Muscle of leg (tissue), 11 donors: ENCODE measurements around the gene RBM6. TPM values are rescaled to one million over a fixed set of nuclear protein-coding genes. Genes with fewer than 3 reads are reported as not detected.
"Not testable (repeated sequence)": the region's sequence is repeated elsewhere in the genome, so short reads cannot be mapped to it uniquely, and the experiment has no call there.

ENCODE experiments used
- DNase-seq: peaks from one replicate; pipeline ENCODE4 v3.0.0; 2013
- H3K27ac ChIP-seq: one replicate; pipeline ENCODE4 v1.5.1; 2013; ENCODE audit warnings: mild to moderate bottlenecking, low read length, control low read depth
- H3K27me3 ChIP-seq: one replicate; pipeline ENCODE4 v1.6.1; 2013; ENCODE audit warnings: low read length; ENCODE audit not compliant: control insufficient read depth, insufficient read depth
- H3K36me3 ChIP-seq: one replicate; pipeline ENCODE4 v1.6.1; 2013; ENCODE audit warnings: low read length; ENCODE audit not compliant: control insufficient read depth, insufficient read depth
- H3K4me1 ChIP-seq: one replicate; pipeline ENCODE4 v1.6.1; 2013; ENCODE audit warnings: low read length; ENCODE audit not compliant: control insufficient read depth, insufficient read depth
- H3K4me3 ChIP-seq: one replicate; pipeline ENCODE4 v1.5.1; 2013; ENCODE audit warnings: low read length, control low read depth
- H3K9me3 ChIP-seq: replicated peaks from 2 replicates; pipeline ENCODE4 v1.6.1; 2013; ENCODE audit warnings: low read depth, low read length; ENCODE audit not compliant: control insufficient read depth
- WGBS: methylation state at CpG from one replicate; pipeline ENCODE4 v1.1.5; 2013; ENCODE audit warnings: missing lambda C conversion rate; ENCODE audit not compliant: insufficient coverage; 5-methylcytosine and 5-hydroxymethylcytosine counted together
- polyA plus RNA-seq, 8 donors: library from polyadenylated mRNA; unstranded; fragments of 120-200 nt; gene quantifications; one replicate each; pipeline versions ENCODE4 v1.2.1 to v1.2.3, GENCODE V29; 2013; ENCODE audit warnings: inconsistent platforms in 1 of 8, low replicate concordance in 1 of 8; ENCODE audit not compliant: insufficient read length in 8 of 8, insufficient read depth in 1 of 8
- total RNA-seq: library from RNA; stranded (reverse); fragments of 120-200 nt; gene quantifications from one replicate; pipeline ENCODE4 v1.2.4, GENCODE V29; 2013

Gene RBM6
- total and polyA plus RNA-seq, 9 donors = 58.9 to 87.9 (median 65.9) TPM

DNA sequence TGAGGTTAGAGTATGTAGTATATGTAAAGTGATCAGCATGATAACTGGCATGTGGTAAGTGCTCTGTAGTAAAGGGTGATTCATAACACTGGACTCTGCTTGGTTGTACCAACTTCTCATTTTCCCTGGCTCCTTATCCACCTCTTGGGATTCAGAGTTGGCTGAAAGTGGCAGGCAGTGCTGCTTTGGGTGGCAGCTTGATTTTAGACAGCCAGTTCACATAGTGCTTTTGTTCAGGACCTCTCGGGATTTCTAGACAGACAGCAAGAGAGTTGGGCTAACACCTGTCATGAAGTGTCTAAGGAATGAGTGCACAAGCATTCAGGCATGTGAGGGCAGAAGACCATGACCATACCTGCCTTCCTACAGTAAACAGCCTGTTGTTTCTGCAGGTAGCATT lies 69.0 kb downstream of the RBM6 start:
- Histone ChIP-seq H3K4me3 (no peak overlapping the region), H3K36me3 (peaks cover 13% of the 10 kb centered on the region), H3K9me3 (no peaks in the 10 kb centered on the region), H3K27me3 (no peaks in the 10 kb centered on the region), H3K4me1 (no peaks in the 10 kb centered on the region), H3K27ac (no peak overlapping the region)
- WGBS = no CpG with 5 or more reads among the region's 1 CpG
- no peak for DNase-seq

DNA sequence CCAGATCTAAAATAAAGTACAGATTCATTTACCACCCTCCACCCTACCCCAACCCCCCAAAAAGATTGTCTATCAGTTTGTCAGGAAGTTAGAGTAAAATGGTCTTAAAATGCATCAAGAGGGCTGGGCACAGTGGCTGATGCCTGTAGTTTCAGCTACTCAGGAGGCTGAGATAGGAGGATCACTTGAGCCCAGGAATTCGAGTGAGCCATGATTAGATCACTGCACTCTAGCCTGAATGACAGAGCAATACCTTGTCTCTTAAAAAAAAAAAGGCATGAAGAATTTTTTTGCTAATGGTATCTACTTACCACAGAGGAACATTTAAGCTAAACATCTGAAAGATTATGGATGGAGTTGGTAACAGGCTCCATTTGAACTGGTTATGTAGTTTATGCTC lies 71.0 kb downstream of the RBM6 start:
- H3K27ac ChIP-seq = no peak overlapping the region
- H3K36me3 ChIP-seq = peaks cover 13% of the 10 kb centered on the region
- no peaks in the 10 kb centered on the region for H3K4me1 ChIP-seq
- no peaks in the 10 kb centered on the region for H3K27me3 ChIP-seq
- H3K4me3 ChIP-seq = no peak overlapping the region
- H3K9me3 ChIP-seq = no peaks in the 10 kb centered on the region
- DNase-seq = no peak
- no CpG with 5 or more reads among the region's 1 CpG for WGBS

DNA sequence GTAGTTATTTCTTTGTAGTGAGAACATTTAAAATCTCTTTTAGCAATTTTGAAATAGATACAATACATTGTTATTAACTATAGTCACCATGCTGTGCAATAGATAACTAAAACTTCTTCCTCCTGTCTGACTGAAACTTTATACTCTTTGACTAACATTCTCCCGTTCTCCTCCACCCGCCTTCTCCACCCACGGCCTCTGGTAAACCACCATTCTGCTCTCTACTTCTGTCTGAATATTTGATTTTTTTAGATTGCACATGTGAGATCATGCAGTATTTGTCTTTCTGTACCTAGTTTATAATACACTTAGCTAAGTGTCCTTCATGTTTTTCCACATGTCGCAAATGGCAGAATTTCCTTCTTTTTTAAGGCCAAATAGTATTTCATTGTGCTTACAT lies 76.0 kb downstream of the RBM6 start:
- H3K4me1 ChIP-seq = no peaks in the 10 kb centered on the region
- H3K4me3 ChIP-seq = no peak overlapping the region
- H3K27me3 ChIP-seq = no peaks in the 10 kb centered on the region
- H3K36me3 ChIP-seq = peaks cover 12% of the 10 kb centered on the region
- no CpG with 5 or more reads among the region's 4 CpGs for WGBS
- no peak for DNase-seq
- no peak overlapping the region for H3K27ac ChIP-seq
- H3K9me3 ChIP-seq = no peaks in the 10 kb centered on the region

DNA sequence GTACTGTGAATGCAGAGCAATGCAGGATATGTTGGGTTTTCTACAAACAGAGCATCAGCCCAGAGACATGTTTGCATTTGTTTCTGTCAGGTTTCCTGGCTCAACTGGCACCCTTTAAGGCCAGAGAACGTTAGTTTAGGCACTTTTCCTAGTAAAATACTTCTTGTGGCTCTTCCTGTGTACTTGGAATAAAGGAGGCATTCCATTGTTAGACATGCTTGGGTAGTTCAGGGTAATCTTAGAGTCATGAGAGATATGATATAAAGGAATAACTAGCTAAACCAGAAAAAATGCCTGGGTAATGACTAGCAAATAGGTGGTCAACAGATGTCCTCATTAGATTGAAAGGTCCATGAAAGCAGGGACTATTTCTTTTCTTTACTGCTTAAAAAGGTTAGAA lies 88.4 kb downstream of the RBM6 start:
- no peak for DNase-seq
- no CpG with 5 or more reads among the region's 1 CpG for WGBS
- Histone ChIP-seq H3K4me3 (no peak overlapping the region), H3K36me3 (peaks cover 8% of the 10 kb centered on the region), H3K27me3 (no peaks in the 10 kb centered on the region), H3K27ac (no peak overlapping the region), H3K9me3 (no peaks in the 10 kb centered on the region), H3K4me1 (no peaks in the 10 kb centered on the region)

GRCh38 chr3:50031201-50031600 lies 91.3 kb downstream of the RBM6 start:
- H3K4me3 ChIP-seq, DNase-seq, H3K9me3 ChIP-seq, H3K27ac ChIP-seq, H3K36me3 ChIP-seq, H3K27me3 ChIP-seq, H3K4me1 ChIP-seq: not testable (repeated sequence)
- no CpG with 5 or more reads among the region's 5 CpGs for WGBS

GRCh38 chr3:50044976-50045375 lies 105.0 kb downstream of the RBM6 start:
- Histone ChIP-seq H3K36me3 (peaks cover 14% of the 10 kb centered on the region), H3K27me3 (no peaks in the 10 kb centered on the region), H3K27ac (no peak overlapping the region), H3K4me1 (no peaks in the 10 kb centered on the region), H3K9me3 (no peaks in the 10 kb centered on the region), H3K4me3 (no peak overlapping the region)
- no peak for DNase-seq
- no CpG with 5 or more reads among the region's 1 CpG for WGBS

DNA sequence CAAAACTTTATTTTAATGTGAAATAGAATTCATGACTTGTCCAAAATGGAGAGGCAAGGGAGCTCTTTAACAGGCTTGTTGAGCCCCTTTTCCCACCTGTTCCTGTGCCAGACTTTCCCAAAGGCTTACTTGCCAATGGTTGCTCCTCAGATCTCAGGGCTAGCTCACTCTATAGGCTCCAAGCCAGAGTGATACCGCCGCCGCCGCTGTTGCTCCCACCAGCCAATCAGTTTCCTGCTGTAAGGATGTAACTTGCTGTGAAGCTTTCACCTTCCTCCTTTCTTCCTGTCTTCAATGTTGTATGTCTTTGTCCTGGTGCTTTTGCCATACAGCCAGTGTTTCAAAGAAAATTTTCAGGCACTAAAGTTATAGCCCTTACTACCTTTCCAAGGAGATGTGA lies 107.5 kb downstream of the RBM6 start:
- Histone ChIP-seq H3K36me3 (peaks cover 21% of the 10 kb centered on the region), H3K27ac (no peak overlapping the region), H3K27me3 (no peaks in the 10 kb centered on the region), H3K9me3 (no peaks in the 10 kb centered on the region), H3K4me3 (no peak overlapping the region), H3K4me1 (no peaks in the 10 kb centered on the region)
- no CpG with 5 or more reads among the region's 4 CpGs for WGBS
- no peak for DNase-seq

DNA sequence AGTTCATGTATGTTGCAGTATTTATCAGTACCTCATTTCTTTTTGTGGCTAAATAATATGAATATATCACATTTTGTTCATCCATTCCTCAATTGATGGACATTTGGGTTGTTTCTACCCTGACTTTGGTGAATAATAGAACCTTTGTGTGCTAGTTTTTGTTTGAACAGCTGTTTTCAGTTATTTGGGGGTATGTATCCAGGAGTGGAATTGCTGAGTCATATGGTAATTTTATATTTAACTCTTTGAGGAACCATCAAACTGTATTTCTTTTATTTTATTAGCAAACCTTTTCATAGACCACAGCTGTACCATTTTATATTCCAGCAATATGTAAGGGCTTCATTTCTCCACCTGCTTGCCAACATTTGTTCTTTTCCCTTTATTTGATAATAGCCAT lies 110.4 kb downstream of the RBM6 start:
- peak; percentile 21 for DNase-seq
- Histone ChIP-seq H3K9me3 (no peaks in the 10 kb centered on the region), H3K27me3 (no peaks in the 10 kb centered on the region), H3K4me1 (no peaks in the 10 kb centered on the region), H3K36me3 (peaks cover 37% of the 10 kb centered on the region), H3K27ac (no peak overlapping the region), H3K4me3 (no peak overlapping the region)

DNA sequence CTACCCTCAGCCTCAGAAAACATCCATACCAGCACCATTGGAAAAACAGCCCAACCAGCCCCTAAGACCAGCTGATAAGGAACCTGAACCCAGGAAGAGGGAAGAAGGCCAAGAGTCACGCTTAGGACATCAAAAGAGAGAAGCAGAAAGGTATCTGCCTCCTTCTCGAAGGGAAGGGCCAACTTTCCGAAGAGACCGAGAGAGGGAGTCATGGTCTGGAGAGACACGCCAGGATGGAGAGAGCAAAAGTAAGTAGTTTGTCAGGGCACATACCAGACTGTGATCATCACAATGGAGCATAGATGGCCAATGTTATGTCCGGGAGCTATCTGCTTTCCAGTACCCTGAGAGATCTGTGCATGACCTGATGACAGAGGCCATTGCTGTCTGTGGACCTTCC lies 117.8 kb downstream of the RBM6 start:
- Histone ChIP-seq H3K36me3 (peaks cover 51% of the 10 kb centered on the region), H3K4me1 (no peaks in the 10 kb centered on the region), H3K9me3 (no peaks in the 10 kb centered on the region), H3K27ac (no peak overlapping the region), H3K27me3 (no peaks in the 10 kb centered on the region), H3K4me3 (no peak overlapping the region)
- no peak for DNase-seq
- WGBS = 96% methylated on average over 6 of the region's 6 CpGs

- no peaks in the 10 kb centered on the region for H3K27me3 ChIP-seq
- DNase-seq = no peak
- H3K9me3 ChIP-seq = no peaks in the 10 kb centered on the region
- no peak overlapping the region for H3K4me3 ChIP-seq
- H3K36me3 ChIP-seq = peaks cover 79% of the 10 kb centered on the region
- no CpG with 5 or more reads among the region's 2 CpGs for WGBS
- H3K4me1 ChIP-seq = no peaks in the 10 kb centered on the region
- H3K27ac ChIP-seq = no peak overlapping the region
Measured at GRCh38 chr3:50068134-50068533, 128.2 kb downstream of the RBM6 start.

DNA sequence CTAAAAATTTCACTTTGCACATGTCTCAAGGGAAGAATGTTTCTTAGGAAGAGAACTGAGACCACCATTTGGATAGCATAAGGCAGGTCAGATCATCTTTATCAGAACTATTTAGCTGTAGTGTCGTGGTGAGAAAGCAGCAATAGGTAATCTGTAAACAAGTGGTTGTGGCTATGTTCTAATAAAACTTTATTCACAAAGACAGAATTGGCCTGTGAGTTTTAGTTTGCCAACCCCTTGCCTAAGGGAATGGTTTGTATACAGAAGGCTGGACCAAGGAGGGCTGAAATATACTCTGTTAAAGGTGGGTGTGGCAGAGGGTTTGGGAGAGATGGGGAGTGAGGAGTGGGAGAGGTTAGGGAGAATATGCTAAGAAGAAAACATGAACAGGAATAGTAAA lies 138.1 kb downstream of the RBM6 start:
- no peak for DNase-seq
- Histone ChIP-seq H3K4me1 (no peaks in the 10 kb centered on the region), H3K4me3 (no peak overlapping the region), H3K27ac (no peak overlapping the region), H3K9me3 (no peaks in the 10 kb centered on the region), H3K36me3 (peaks cover 32% of the 10 kb centered on the region), H3K27me3 (no peaks in the 10 kb centered on the region)
- WGBS = no CpG with 5 or more reads among the region's 1 CpG
